Endothelial cell of umbilical vein (primary cell): ENCODE data around the gene MZB1.

Experiments
- CTCF ChIP-seq, 2 donors: IDR thresholded peaks; 1 replicate in 1 of 2; 2 replicates in 1 of 2; pipeline ENCODE4 v1.5.1; 2011; ENCODE audit warnings: low read length in 2 of 2, mild to moderate bottlenecking in 2 of 2, moderate library complexity in 2 of 2, control low read depth in 1 of 2, inconsistent platforms in 1 of 2, low read depth in 1 of 2; ENCODE audit not compliant: insufficient read depth in 1 of 2; ENCODE audit errors: extremely low read depth in 1 of 2
- EZH2 ChIP-seq: IDR thresholded peaks from 2 replicates; pipeline ENCODE4 v1.6.1; 2012; ENCODE audit warnings: borderline replicate concordance, low read depth, mild to moderate bottlenecking, moderate library complexity, low read length, inconsistent platforms; ENCODE audit not compliant: severe bottlenecking
- FOS ChIP-seq: IDR thresholded peaks from 2 replicates; pipeline ENCODE4 v1.6.1; 2011; ENCODE audit warnings: mild to moderate bottlenecking, low read length, moderate library complexity, borderline replicate concordance; ENCODE audit not compliant: insufficient read depth
- GATA2 ChIP-seq: IDR thresholded peaks from 2 replicates; pipeline ENCODE4 v1.7.0; 2011; ENCODE audit warnings: low read depth, mild to moderate bottlenecking, moderate library complexity, mixed read lengths, low read length; ENCODE audit not compliant: insufficient read length, insufficient read depth
- MYC ChIP-seq: IDR thresholded peaks from one replicate; pipeline ENCODE4 v1.6.1; 2011; ENCODE audit warnings: mild to moderate bottlenecking, low read depth, low read length
- POLR2A ChIP-seq: IDR thresholded peaks from 2 replicates; pipeline ENCODE4 v1.6.1; 2012; ENCODE audit warnings: low read depth, mild to moderate bottlenecking, control low read depth, low read length
- POLR2AphosphoS5 ChIP-seq: IDR thresholded peaks from 2 replicates; pipeline ENCODE4 v1.6.1; 2012; ENCODE audit warnings: low read depth, mild to moderate bottlenecking, control low read depth, low read length, moderate library complexity; ENCODE audit not compliant: insufficient read depth
- TF ChIP-seq, protein P1 (sequence below): IDR thresholded peaks from 2 replicates; pipeline ENCODE4 v1.6.1; 2011; ENCODE audit not compliant: insufficient read depth, insufficient read length

DNA sequence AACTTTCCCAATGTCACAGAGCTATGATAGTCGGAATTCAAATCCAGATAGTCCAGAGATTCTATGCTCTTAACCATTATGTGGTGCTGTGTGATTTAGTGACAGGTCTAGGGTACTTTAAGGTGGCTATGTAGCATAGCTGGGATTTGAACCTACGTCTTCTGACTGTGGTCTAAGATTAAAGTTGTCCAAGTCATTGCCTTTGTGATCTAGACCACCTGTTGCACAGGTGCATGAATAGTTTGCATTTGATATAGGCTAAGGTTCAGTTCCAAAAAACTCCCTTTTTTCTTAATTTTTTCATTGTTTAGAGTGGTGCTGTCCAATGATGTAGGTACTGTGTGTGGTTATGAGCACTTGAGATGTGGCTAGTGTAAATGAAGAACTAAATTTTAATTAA, 45.5 kb downstream of the MZB1 start:
- no peak for TF ChIP-seq CTCF (IDR thresholded peaks at IDR 0.05; ENCODE audit: extremely low read depth in 1 of 2, insufficient read depth in 1 of 2, low read depth in 1 of 2, low read length in 2 of 2)
- TF ChIP-seq, protein P1, sequence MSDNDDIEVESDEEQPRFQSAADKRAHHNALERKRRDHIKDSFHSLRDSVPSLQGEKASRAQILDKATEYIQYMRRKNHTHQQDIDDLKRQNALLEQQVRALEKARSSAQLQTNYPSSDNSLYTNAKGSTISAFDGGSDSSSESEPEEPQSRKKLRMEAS, result no peak
- TF ChIP-seq POLR2AphosphoS5, result no peak
- TF ChIP-seq POLR2A, result no peak
- no peak for TF ChIP-seq GATA2
- TF ChIP-seq EZH2, result no peak
- TF ChIP-seq MYC, result no peak
- TF ChIP-seq FOS, result no peak
